Omental fat pad (tissue), 4 donors: ENCODE data around the gene CATSPERD. TPM values are rescaled to one million over a fixed set of nuclear protein-coding genes. Genes with fewer than 3 reads are reported as not detected.

ENCODE experiments used
- ATAC-seq: fragments of 150-250 bp; one replicate; pipeline ENCODE4 v1.9.1; 2016; ENCODE audit warnings: mild to moderate bottlenecking, moderate library complexity; ENCODE audit not compliant: low FRiP score
- DNase-seq: peaks from one replicate; pipeline ENCODE4 v3.0.0-alpha.2; 2019; ENCODE audit warnings: low spot score
- CTCF ChIP-seq, 3 donors: fragments of 450-650 bp; IDR thresholded peaks; one replicate each; pipeline ENCODE4 v1.5.1; 2016 to 2017; ENCODE audit warnings: antibody characterized with exemption in 3 of 3, mild to moderate bottlenecking in 3 of 3, moderate library complexity in 2 of 3
- total RNA-seq, 4 donors: library from RNA; depleted of rRNA; stranded (reverse); fragments of >200 nt; gene quantifications; one replicate each; pipeline ENCODE4 v1.1.0, GENCODE V29; 2016

The CATSPERD gene
- total RNA-seq, 4 donors from 2014 or later, result not detected

- no peak for TF ChIP-seq CTCF (IDR thresholded peaks at IDR 0.05)
- ATAC-seq, result peak; percentile 1
- no peak for DNase-seq
Measured at GRCh38 chr19:5680084-5680436, 40.4 kb upstream of the CATSPERD start.

GRCh38 chr19:5680437-5681368 lies 39.7 kb upstream of the CATSPERD start, which contains the start of the genes HSD11B1L and MICOS13:
HSD11B1L (plus strand) TSS chr19:5681027; CDS start chr19:5684833, 3,806 bp downstream.
MICOS13 (minus strand) TSS chr19:5680516; CDS start chr19:5680486, 30 bp downstream.
- DNase-seq (peak; percentile 98), ATAC-seq (peak; percentile 96)

GRCh38 chr19:5681391-5682106 lies 38.9 kb upstream of the CATSPERD start:
- ATAC-seq (no peak), DNase-seq (no peak)
- no peak for TF ChIP-seq CTCF (IDR thresholded peaks at IDR 0.05)

More at GRCh38 chr19:5680437-5681368, 39.7 kb upstream of the CATSPERD start, which contains the start of the genes HSD11B1L and MICOS13:
- no peak for TF ChIP-seq CTCF (IDR thresholded peaks at IDR 0.05)

GRCh38 chr19:5682107-5682482 lies 38.3 kb upstream of the CATSPERD start:
- TF ChIP-seq CTCF (IDR thresholded peaks at IDR 0.05), result no peak
- ATAC-seq, result no peak
- no peak for DNase-seq

DNA sequence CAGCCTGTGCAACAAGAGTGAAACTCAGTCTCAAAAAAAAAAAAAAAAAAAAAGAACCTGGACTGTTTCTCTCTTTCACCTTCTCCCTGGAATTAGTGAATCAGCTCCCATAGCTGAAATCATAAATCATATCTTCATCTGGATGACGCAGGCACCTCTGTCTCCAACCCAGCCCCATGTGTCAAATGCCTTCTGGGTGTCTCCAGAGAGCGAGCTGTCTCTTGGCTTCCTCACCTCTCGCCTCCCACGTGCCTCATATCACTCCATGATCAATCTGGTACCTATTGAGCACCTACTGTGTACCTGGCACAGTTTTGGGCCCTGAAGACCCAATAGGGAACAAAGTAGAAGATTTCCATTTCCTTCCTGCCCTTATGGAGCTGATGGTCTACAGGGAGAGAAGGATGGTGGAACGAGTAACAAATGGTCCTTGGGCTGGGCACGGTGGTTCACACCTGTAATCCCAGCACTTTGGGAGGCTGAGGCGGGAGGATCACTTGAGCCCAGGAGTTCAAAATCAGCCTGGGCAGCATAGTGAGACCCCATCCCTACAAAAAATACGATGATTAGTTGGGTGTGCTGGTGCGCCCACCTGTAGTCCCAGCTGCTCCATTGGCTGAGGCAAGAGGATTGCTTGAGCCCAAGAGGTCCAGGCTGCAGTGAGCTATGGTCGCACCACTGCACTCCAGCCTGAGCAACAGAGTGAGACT lies 37.1 kb upstream of the CATSPERD start:
- ATAC-seq (no peak), DNase-seq (no peak)
- TF ChIP-seq CTCF (IDR thresholded peaks at IDR 0.05), result no peak

DNA sequence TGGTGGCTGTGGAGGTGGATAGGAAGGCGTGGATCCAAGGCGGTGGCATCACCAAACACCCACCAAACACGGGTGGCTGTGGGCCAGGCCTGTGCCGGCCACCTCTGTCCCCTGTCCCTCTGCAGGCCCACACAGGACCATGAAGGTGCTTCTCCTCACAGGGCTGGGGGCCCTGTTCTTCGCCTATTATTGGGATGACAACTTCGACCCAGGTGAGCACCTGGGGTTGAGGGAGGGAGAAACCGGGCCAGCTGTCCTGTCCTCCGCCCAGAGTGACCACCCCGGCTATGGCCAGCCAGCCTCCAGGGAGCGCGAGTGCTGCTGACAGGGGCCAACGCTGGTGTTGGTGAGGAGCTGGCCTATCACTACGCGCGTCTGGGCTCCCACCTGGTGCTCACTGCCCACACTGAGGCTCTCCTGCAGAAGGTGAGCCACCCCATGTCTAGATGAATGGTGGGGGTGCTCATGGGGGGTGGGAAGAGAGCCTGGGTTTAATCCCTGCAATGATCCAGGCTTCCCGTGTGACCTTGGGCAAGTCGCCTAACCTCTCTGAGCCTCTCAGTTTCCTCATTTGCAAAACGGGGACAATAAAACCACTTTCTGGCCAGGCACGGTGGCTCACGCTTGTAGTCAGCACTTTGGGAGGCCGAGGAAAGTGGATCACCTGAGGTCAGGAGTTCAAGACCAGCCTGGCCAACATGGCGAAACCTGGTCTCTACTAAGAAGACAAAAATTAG lies 35.6 kb upstream of the CATSPERD start:
- TF ChIP-seq CTCF (IDR thresholded peaks at IDR 0.05), result no peak
- ATAC-seq (no peak), DNase-seq (no peak)
